ENCODE results near the gene LBHD2. TPM values are rescaled to one million over a fixed set of nuclear protein-coding genes. Genes with fewer than 3 reads are reported as not detected.

LBHD2 gene
- total and polyA plus RNA-seq, 2 of the 8 experiments (the other 6 are each of a cell fraction or from before 2014, with no cell fraction given) = not detected

DNA sequence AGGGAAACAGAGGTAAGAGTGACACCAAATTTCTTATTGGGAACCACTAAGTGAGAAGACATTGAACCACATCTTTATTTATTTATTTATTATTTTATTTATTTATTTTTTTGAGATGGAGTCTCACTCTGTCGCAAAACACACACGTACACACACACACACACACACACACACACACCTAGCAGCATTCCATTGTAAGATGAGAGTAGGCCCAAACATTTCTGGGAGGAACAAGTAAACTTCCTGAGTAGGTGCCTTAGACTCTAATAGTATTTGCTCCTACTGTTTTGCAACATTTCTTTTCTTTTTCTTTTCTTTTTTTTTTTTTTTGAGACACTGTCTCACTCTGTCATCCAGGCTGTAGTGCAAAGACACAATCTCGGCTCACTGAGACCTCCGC lies 19.6 kb upstream of the LBHD2 start (continued):
- TF ChIP-seq, protein P1, sequence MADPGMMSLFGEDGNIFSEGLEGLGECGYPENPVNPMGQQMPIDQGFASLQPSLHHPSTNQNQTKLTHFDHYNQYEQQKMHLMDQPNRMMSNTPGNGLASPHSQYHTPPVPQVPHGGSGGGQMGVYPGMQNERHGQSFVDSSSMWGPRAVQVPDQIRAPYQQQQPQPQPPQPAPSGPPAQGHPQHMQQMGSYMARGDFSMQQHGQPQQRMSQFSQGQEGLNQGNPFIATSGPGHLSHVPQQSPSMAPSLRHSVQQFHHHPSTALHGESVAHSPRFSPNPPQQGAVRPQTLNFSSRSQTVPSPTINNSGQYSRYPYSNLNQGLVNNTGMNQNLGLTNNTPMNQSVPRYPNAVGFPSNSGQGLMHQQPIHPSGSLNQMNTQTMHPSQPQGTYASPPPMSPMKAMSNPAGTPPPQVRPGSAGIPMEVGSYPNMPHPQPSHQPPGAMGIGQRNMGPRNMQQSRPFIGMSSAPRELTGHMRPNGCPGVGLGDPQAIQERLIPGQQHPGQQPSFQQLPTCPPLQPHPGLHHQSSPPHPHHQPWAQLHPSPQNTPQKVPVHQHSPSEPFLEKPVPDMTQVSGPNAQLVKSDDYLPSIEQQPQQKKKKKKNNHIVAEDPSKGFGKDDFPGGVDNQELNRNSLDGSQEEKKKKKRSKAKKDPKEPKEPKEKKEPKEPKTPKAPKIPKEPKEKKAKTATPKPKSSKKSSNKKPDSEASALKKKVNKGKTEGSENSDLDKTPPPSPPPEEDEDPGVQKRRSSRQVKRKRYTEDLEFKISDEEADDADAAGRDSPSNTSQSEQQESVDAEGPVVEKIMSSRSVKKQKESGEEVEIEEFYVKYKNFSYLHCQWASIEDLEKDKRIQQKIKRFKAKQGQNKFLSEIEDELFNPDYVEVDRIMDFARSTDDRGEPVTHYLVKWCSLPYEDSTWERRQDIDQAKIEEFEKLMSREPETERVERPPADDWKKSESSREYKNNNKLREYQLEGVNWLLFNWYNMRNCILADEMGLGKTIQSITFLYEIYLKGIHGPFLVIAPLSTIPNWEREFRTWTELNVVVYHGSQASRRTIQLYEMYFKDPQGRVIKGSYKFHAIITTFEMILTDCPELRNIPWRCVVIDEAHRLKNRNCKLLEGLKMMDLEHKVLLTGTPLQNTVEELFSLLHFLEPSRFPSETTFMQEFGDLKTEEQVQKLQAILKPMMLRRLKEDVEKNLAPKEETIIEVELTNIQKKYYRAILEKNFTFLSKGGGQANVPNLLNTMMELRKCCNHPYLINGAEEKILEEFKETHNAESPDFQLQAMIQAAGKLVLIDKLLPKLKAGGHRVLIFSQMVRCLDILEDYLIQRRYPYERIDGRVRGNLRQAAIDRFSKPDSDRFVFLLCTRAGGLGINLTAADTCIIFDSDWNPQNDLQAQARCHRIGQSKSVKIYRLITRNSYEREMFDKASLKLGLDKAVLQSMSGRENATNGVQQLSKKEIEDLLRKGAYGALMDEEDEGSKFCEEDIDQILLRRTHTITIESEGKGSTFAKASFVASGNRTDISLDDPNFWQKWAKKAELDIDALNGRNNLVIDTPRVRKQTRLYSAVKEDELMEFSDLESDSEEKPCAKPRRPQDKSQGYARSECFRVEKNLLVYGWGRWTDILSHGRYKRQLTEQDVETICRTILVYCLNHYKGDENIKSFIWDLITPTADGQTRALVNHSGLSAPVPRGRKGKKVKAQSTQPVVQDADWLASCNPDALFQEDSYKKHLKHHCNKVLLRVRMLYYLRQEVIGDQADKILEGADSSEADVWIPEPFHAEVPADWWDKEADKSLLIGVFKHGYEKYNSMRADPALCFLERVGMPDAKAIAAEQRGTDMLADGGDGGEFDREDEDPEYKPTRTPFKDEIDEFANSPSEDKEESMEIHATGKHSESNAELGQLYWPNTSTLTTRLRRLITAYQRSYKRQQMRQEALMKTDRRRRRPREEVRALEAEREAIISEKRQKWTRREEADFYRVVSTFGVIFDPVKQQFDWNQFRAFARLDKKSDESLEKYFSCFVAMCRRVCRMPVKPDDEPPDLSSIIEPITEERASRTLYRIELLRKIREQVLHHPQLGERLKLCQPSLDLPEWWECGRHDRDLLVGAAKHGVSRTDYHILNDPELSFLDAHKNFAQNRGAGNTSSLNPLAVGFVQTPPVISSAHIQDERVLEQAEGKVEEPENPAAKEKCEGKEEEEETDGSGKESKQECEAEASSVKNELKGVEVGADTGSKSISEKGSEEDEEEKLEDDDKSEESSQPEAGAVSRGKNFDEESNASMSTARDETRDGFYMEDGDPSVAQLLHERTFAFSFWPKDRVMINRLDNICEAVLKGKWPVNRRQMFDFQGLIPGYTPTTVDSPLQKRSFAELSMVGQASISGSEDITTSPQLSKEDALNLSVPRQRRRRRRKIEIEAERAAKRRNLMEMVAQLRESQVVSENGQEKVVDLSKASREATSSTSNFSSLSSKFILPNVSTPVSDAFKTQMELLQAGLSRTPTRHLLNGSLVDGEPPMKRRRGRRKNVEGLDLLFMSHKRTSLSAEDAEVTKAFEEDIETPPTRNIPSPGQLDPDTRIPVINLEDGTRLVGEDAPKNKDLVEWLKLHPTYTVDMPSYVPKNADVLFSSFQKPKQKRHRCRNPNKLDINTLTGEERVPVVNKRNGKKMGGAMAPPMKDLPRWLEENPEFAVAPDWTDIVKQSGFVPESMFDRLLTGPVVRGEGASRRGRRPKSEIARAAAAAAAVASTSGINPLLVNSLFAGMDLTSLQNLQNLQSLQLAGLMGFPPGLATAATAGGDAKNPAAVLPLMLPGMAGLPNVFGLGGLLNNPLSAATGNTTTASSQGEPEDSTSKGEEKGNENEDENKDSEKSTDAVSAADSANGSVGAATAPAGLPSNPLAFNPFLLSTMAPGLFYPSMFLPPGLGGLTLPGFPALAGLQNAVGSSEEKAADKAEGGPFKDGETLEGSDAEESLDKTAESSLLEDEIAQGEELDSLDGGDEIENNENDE (IDR thresholded peaks at IDR 0.05; ENCODE audit: insufficient replicate concordance, low read length) = no peak
- TF ChIP-seq FOSL1 (IDR thresholded peaks at IDR 0.05; ENCODE audit: insufficient read depth, low read depth, low read length) = no peak
- TF ChIP-seq SAP30 (IDR thresholded peaks at IDR 0.05; ENCODE audit: insufficient read depth, insufficient replicate concordance, low read length) = no peak
- TF ChIP-seq SP2 (IDR thresholded peaks at IDR 0.05; ENCODE audit: low read length) = no peak
